ENCODE results near the gene HSPG2. TPM values are rescaled to one million over a fixed set of nuclear protein-coding genes. Genes with fewer than 3 reads are reported as not detected.

HSPG2 gene
- total and polyA plus RNA-seq, 2 of the 8 experiments (the other 6 are each of a cell fraction or from before 2014, with no cell fraction given): 17.8 to 111 TPM

DNA sequence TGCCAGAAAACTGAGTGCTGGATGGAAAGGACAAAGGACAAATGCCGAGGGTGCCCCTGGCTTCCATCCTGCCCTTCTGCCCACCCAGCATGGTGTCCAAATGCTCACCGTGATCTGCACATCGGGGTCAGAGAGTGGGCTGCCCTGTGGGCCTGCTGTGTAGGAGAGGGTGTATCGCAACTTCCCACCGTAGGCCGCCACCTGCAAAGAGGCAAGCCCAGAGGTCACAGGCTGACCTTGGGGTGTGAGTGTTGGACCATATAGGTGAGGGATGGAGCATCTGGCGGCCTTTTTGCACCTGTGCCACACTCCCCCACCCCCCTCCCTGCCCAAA is 71.5 kb downstream of the HSPG2 start:
- Histone ChIP-seq H2BK20ac (ENCODE audit: low read length) (no peak overlapping the region), H2BK15ac (ENCODE audit: low read length) (0 out of 2 replicates have a peak overlapping the region, but pooled peaks have one; percentile 88), H3K4me1 (replicated peaks in 1 of 4; ENCODE audit: control insufficient read depth in 3 of 4, insufficient read depth in 4 of 4, low read length in 3 of 4) (peaks cover 7 to 13% (median 9%) of the 10 kb centered on the region in 4 experiments; a peak in 6 of 7 replicates), H3K18ac (ENCODE audit: extremely low read depth, low read length) (no peak overlapping the region), H3K27ac (ENCODE audit: low read depth, low read length) (peak overlapping the region; percentile 57; the same call in 1 of the 2 replicates), H2BK5ac (ENCODE audit: low read depth, low read length) (peak overlapping the region; percentile 52; the same call in 1 of the 2 replicates), H3K14ac (ENCODE audit: insufficient read length) (no peak overlapping the region), H3K27me3 (replicated peaks in 1 of 4; ENCODE audit: control insufficient read depth in 3 of 4, extremely low read depth in 1 of 4, insufficient read depth in 3 of 4, low read length in 3 of 4) (no peaks in the 10 kb centered on the region), H3K4me3 (ENCODE audit: extremely low read depth in 1 of 4, insufficient read depth in 2 of 4, low read depth in 3 of 4, low read length in 4 of 4) (no peak overlapping the region), H3K56ac (replicated peaks; ENCODE audit: insufficient read length, low read depth, low read length) (no peak overlapping the region), H2BK120ac (replicated peaks; ENCODE audit: low read depth, low read length) (no peak overlapping the region), H3K36me3 (ENCODE audit: control insufficient read depth in 2 of 4, insufficient read depth in 4 of 4, low read length in 3 of 4) (peaks cover 7 to 32% (median 25%) of the 10 kb centered on the region in 4 experiments), H3K79me2 (ENCODE audit: control insufficient read depth in 1 of 2, insufficient read depth in 2 of 2, low read length in 2 of 2) (no peaks in the 10 kb centered on the region), H4K91ac (replicated peaks; ENCODE audit: insufficient read length, low read length) (no peak overlapping the region), H3K4me2 (ENCODE audit: insufficient read depth in 1 of 2, low read depth in 2 of 2, low read length in 2 of 2) (no peak overlapping the region), H3K9ac (replicated peaks in 1 of 4; ENCODE audit: extremely low read depth in 1 of 4, low read depth in 3 of 4, low read length in 3 of 4) (no peak overlapping the region), H4K20me1 (replicated peaks in 1 of 2; ENCODE audit: control insufficient read depth in 1 of 2, insufficient read depth in 2 of 2, low read length in 2 of 2) (peaks cover 0 to 5% of the 10 kb centered on the region in 2 experiments), H2AFZ (ENCODE audit: low read length) (no peak overlapping the region), H3K4ac (replicated peaks; ENCODE audit: insufficient read length, low read depth, low read length) (peak overlapping the region; percentile 80), H2AK5ac (ENCODE audit: low read depth, low read length) (peak overlapping the region; percentile 24; the same call in 1 of the 2 replicates), H3K9me3 (ENCODE audit: insufficient read depth in 2 of 2, low read depth in 1 of 2, low read length in 1 of 2) (no peaks in the 10 kb centered on the region), H3K23me2 (ENCODE audit: low read depth, low read length) (no peaks in the 10 kb centered on the region), H3K79me1 (ENCODE audit: low read depth, low read length) (no peaks in the 10 kb centered on the region; the same call in 1 of the 2 replicates), H3K23ac (ENCODE audit: insufficient read length) (no peak overlapping the region), H2BK12ac (ENCODE audit: low read depth, low read length) (peak overlapping the region; percentile 68; the same call in 1 of the 2 replicates), H4K5ac (ENCODE audit: insufficient read length, low read depth, low read length) (no peak overlapping the region), H4K8ac (ENCODE audit: extremely low read depth, insufficient read depth, low read length) (no peak overlapping the region)
- POLR2A ChIA-PET (ENCODE audit: partially characterized antibody): interaction anchor here (1.2 kb wide), 1 partner anchor 101 kb away, joined by 5 read pairs; no protein-coding TSS in a partner anchor
- WGBS, 2 experiments (ENCODE audit: extremely low coverage in 1 of 2, insufficient coverage in 1 of 2, insufficient read length in 1 of 2, insufficient replicate concordance in 2 of 2, low coverage in 1 of 2, low lambda C conversion rate in 2 of 2, missing lambda C conversion rate in 1 of 2): 98% methylated on average over 6 of the region's 7 CpGs; no CpG with 5 or more reads in 1 of the 2 experiments
- no peak for FAIRE-seq
- CTCF ChIA-PET (ENCODE audit: partially characterized antibody): interaction anchor here (0.6 to 2.0 kb wide), 3 partner anchors 58 to 157 kb away, joined by 3 to 7 read pairs (median 4); no protein-coding TSS in a partner anchor
- DNase-seq (ENCODE audit: low read depth in 1 of 2, low spot score in 2 of 2): no peak
- TF ChIP-seq JUND (IDR thresholded peaks at IDR 0.05; ENCODE audit: low read length) (no peak), CHD2 (IDR thresholded peaks at IDR 0.05; ENCODE audit: low read length) (no peak), BCL11A (IDR thresholded peaks at IDR 0.05; ENCODE audit: low read depth in 2 of 2, low read length in 2 of 2) (no peak), SP1 (IDR thresholded peaks at IDR 0.05; ENCODE audit: low read depth, low read length) (no peak), CTBP2 (IDR thresholded peaks at IDR 0.05; ENCODE audit: borderline replicate concordance, insufficient read depth, insufficient read length, low read length) (no peak), EGR1 (IDR thresholded peaks at IDR 0.05; ENCODE audit: borderline replicate concordance, low read depth, low read length) (no peak), RFX5 (IDR thresholded peaks at IDR 0.05; ENCODE audit: borderline replicate concordance, low read depth, low read length) (no peak), SP2 (IDR thresholded peaks at IDR 0.05; ENCODE audit: low read length) (no peak), HDAC2 (IDR thresholded peaks at IDR 0.05; ENCODE audit: borderline replicate concordance in 1 of 2, low read depth in 2 of 2, low read length in 2 of 2) (no peak), CEBPB (IDR thresholded peaks at IDR 0.05; ENCODE audit: low read depth, low read length) (no peak), CBX8 (IDR thresholded peaks at IDR 0.05; ENCODE audit: borderline replicate concordance, low read depth, low read length) (no peak), BRCA1 (IDR thresholded peaks at IDR 0.05; ENCODE audit: low read depth, low read length) (no peak), POU5F1 (IDR thresholded peaks at IDR 0.05; ENCODE audit: low read depth, low read length) (no peak), BACH1 (IDR thresholded peaks at IDR 0.05; ENCODE audit: low read length) (no peak), RBBP5 (IDR thresholded peaks at IDR 0.05; ENCODE audit: borderline replicate concordance, low read depth, low read length) (no peak)
